Jurkat, Clone E6-1 (cell line): Measurements from ENCODE around the gene KRTAP5-3. TPM values are rescaled to one million over a fixed set of nuclear protein-coding genes. Genes with fewer than 3 reads are reported as not detected.
"Not testable (repeated sequence)": the region's sequence is repeated elsewhere in the genome, so short reads cannot be mapped to it uniquely, and the experiment has no call there.

Source experiments
- DNase-seq: peaks from one replicate; pipeline ENCODE4 v3.0.0-alpha.2; 2011; ENCODE audit warnings: low read depth, low spot score
- H3K4me3 ChIP-seq: 2 replicates; pipeline ENCODE4 v1.5.1; 2011; ENCODE audit warnings: mild to moderate bottlenecking, low read length, control low read depth, moderate library complexity
- polyA plus RNA-seq: library from polyadenylated mRNA; unstranded; fragments of >200 nt; gene quantifications from one replicate; pipeline ENCODE4 v1.2.1, GENCODE V29; 2012; ENCODE audit warnings: missing spikeins; ENCODE audit not compliant: insufficient read length, insufficient read depth

The KRTAP5-3 gene, protein sequence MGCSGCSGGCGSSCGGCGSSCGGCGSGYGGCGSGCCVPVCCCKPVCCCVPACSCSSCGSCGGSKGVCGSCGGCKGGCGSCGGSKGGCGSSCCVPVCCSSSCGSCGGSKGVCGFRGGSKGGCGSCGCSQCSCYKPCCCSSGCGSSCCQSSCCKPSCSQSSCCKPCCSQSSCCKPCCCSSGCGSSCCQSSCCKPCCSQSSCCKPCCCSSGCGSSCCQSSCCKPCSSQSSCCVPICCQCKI
- not detected for polyA plus RNA-seq

GRCh38 chr11:1608363-1608762 is at the start of gene KRTAP5-3:
TSS of gene KRTAP5-3 (minus strand) at chr11:1608463. CDS start at chr11:1608385, 78 bp downstream.
- no peak for DNase-seq
- no peak within 1 kb of the TSS for H3K4me3 ChIP-seq

DNA sequence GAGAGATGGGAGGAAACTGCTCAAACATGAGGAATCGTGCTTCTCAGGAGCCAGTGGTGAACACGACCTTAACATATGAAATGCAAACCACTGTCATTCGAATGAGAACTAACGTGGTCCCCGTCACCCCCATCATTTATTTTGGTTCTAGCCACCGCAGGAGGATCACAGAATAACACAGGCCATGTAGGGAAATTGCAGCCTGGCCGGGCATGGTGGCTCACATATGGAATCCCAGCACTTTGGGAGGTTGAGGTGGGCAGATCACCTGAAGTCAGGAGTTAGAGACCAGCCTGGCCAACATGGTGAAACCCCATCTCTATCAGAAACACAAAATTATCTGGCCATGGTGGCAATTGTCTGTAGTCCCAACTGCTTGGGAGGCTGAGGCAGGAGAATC is 48.4 kb upstream of the KRTAP5-3 start:
- DNase-seq, result no peak
- H3K4me3 ChIP-seq, result no peak overlapping the region

GRCh38 chr11:1656061-1656441 is 47.8 kb upstream of the KRTAP5-3 start:
- H3K4me3 ChIP-seq, result no peak overlapping the region
- no peak for DNase-seq

DNA sequence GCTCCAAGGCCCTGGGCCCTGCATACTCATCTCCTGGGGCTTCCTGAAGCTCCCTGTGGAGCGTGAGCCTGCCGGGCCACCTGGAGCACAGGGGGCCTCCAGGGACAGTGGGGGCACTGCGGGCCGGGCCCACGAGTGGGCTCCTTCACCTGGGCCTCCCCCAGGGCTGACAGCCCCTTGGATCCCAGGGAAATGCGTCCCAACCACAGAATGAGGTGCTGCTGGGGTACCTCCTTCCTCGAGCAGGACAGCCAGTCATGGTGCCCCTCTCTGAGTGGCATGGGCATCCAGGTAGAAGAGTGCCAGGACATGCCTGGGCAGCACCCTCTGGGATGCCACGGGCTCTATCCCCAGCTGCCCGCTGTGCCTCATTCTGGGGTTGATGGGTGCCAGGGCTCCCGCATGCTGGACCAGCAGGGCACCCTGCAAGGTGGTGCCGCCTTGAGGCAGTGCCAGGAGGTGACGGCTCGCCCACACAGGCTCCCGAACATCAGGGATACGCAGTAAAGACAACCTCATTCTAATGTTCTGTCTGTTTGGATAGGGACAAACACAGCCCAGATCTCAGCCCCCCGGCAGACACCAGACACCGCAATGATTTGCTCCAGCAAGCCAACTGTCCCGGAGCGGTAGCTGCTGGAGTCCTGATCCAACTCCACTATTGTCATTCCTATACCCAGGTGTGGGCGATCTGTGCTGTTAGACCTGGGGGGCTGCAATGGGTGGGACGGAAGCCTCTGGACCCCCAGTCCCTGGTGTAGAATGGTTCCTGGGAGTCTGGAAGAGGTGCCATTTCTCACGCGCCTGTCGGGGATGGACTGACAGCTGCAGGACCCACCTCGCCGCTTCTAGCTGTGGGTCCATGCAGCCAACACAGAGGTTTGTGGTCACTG is 47.2 kb upstream of the KRTAP5-3 start:
- H3K4me3 ChIP-seq, result no peak overlapping the region
- DNase-seq, result no peak

GRCh38 chr11:1654388-1655167 is 46.3 kb upstream of the KRTAP5-3 start:
- no peak for DNase-seq
- H3K4me3 ChIP-seq, result no peak overlapping the region

- no peak for DNase-seq
These were observed 45.5 kb upstream of the KRTAP5-3 start for GRCh38 chr11:1653541-1654387.

DNA sequence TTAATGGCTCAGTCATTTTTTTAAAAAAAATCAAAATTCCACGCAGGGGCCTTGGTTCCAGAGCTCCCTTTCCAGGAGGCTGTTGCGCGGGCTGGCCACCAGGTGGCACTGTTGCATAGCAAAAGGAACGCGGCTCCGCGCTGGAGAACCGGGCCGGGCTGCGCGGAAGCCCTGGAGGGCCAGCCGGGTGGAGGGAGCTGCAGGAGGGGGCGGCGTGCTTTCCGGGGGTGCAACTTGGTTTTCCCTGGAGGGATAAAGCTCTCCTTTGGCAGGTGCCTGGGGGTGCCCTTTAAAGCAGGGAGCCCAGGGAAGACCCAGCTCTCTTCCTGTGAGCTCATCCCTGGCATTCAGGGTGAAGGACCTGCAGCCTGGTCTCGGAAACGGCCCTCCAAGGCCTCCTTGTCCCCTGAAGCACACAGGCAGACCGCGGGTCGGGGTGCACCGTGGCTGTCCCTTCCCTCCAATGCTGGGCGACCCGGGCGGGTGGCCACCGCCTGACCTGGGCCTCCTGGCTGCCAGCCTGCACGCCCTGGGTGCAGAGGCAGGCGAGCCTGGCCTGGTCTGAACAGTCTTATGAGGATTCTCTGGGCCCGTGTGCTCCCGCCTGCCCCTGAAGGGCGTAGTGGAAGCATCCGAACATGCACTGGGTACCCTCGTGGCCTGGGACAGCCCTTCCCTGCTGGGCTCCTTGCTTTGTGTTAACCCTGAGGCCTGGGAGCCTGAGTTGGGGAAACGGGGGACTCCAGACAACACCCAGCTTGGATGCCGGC is 44.7 kb upstream of the KRTAP5-3 start:
- no peak overlapping the region for H3K4me3 ChIP-seq
- DNase-seq, result no peak

More at GRCh38 chr11:1653541-1654387, 45.5 kb upstream of the KRTAP5-3 start:
- H3K4me3 ChIP-seq, result no peak overlapping the region

GRCh38 chr11:1652442-1652770 is 44.1 kb upstream of the KRTAP5-3 start:
- no peak overlapping the region for H3K4me3 ChIP-seq
- no peak for DNase-seq

- H3K4me3 ChIP-seq, result no peak overlapping the region
- no peak for DNase-seq
These were observed 43.8 kb upstream of the KRTAP5-3 start for GRCh38 chr11:1652026-1652425.

GRCh38 chr11:1651411-1651980 is 43.2 kb upstream of the KRTAP5-3 start:
- H3K4me3 ChIP-seq, result no peak overlapping the region
- DNase-seq, result no peak

DNA sequence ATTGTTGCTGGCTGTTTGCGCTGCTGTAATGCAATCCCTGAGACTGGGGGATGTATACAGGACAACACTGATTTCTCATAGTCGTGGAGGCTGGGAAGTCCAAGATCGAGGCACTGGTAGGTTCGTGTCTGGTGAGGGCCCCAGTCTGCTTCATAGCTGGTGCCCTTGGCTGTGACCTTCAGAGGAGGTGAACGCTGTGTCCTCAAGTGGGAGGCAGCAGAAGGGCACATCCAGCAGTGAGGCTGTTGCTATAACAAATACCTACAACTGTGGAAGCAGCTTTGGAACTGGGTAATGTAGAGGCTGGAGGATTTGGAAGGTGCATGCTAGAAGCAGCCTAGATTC is 42.6 kb upstream of the KRTAP5-3 start:
- H3K4me3 ChIP-seq, result no peak overlapping the region
- no peak for DNase-seq

DNA sequence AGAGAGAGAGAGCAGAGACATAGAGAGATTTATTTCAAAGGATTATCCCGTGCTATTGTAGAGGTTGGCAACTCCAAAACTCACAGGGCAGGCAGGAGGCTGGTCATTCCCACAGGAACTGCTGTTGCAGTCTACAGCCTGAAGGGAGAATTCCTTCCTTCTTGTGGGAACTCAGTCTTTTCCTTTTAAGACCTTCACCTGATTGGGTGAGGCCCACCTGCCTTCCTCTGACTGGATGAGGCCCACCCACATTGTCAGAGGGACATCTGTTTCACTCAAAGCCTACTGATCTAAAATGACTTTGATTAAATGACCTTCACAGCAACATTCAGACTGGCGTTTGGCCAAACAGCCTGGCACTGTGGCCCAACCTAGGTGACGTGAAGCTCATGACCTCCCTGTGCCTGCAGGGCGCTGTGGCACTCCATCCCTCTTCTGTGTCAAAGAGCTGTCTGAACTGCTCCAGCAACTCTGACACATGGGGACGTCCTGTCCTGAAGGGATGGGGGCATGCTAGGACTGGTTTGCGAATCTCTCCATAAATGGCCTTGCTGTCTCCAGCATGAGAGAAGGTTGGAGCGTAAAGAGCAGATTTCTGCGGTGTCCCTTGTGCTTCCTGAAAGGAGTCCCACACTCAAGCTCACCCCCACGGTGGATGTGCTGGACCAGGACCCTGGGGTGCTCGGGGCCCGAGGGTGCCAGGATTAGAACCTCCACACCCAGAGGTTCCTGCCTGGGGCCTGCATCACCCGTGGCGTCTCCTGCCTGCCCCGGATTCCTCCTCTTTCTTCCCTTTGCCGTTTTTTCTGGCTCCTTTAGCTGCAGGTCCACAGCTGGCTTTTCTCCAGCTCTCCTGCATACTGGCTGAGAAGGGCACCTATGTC is 42.0 kb upstream of the KRTAP5-3 start:
- no peak overlapping the region for H3K4me3 ChIP-seq
- DNase-seq, result no peak

GRCh38 chr11:1648653-1649420 is 40.6 kb upstream of the KRTAP5-3 start:
- no peak for DNase-seq

DNA sequence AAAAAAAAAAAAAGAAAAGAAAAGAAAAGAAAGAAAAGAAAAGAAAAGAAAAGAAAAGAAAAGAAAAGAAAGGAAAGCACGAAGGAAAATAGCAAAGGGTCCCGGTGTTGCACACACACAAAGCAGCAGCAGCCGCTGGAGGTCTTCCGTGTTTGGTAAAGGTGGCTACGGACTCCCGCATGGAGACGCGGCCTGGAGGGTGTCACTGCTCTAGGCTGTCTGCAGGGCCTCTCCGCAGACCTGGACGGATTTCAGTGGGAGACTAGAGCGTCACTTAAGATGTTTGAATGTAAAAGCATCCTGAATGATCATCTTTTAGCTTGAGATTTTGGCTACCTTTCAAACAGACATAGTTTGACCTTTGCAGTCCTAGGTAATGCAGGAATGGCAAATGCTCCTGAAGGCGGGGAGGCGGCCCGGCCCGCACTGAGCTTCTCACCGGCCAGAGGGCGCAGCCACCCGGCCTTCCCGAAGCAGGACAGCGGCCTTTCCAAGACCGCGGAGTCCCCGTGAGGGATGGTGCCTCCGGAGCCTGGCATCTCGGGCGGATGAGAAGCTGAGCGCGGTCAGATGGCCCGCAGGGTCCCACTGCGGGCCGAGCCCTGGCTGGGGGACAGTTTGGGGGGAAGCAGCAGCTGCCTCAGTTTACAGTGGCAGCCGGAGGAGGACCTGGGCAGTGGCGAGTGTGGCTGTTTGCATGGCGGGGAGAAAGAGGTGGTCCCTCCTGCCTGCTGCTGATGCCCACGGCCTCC is 39.8 kb upstream of the KRTAP5-3 start:
- DNase-seq, result no peak
- no peak overlapping the region for H3K4me3 ChIP-seq

More at GRCh38 chr11:1648653-1649420, 40.6 kb upstream of the KRTAP5-3 start:
- H3K4me3 ChIP-seq, result no peak overlapping the region

DNA sequence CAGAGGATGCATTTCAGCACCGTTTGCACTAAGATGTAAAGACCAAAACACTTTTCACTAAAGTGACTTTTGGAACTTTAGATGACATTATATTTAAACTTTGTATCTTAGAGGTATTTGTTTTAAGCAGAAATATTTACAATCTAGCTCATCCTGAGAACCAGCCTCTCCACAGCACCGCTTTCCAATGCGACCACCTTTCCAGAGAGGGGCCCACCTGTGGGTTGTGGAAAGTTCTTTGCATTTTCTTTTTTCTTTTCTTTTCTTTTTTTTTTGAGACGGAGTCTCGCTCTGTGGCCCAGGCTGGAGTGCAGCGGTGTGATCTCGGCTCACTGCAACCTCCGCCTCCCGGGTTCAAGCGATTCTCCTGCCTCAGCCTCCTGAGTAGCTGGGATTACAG is 38.3 kb upstream of the KRTAP5-3 start:
- not testable (repeated sequence) for H3K4me3 ChIP-seq, DNase-seq

DNA sequence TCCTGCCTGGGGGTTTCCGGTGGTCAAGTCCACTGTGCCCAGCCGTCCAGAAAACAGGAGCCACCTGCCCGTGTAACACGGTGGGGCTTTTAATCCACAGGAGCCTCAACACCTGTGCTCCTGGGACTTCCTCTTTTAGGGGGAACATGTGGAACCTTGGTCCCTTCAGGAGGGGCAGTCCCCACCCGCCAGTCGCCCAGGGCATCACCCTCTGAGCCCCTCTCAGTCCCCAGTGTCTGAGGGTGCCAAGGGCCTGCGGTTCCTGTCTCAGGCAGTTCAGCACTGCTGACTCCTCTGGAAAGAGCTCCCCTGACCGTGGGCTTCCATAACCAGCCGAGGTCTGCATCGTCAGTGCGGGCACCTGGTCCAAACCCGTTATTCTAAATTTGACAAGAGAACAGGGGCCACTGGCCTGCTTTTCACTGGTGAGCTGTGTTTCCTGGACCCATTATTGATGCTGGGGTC is 37.1 kb upstream of the KRTAP5-3 start:
- DNase-seq, result no peak

More for the DNA sequence above, 37.1 kb upstream of the KRTAP5-3 start:
- H3K4me3 ChIP-seq, result no peak overlapping the region
